Muscle of back (tissue), 13 donors: ENCODE results near the gene CNDP1. TPM values are rescaled to one million over a fixed set of nuclear protein-coding genes. Genes with fewer than 3 reads are reported as not detected.
A peak's percentile ranks its signal among the peaks of the same experiment; 100 is the strongest.
"Not testable (repeated sequence)": the region's sequence is repeated elsewhere in the genome, so short reads cannot be mapped to it uniquely, and the experiment has no call there.

Source experiments
- DNase-seq, 3 donors: peaks; one replicate each; pipeline versions ENCODE4 v3.0.0 to v3.0.0-alpha.2; 2013
- long read RNA-seq, 9 donors: transcript quantifications; one replicate each; lab custom pipeline, GENCODE V29; 2026
- polyA plus RNA-seq, 10 donors: library from polyadenylated mRNA; unstranded; fragments of 120-200 nt; gene quantifications; one replicate each; pipeline ENCODE4 v1.2.1, GENCODE V29; 2013; ENCODE audit not compliant: insufficient read length in 10 of 10

Gene CNDP1
- polyA plus RNA-seq = under 1 TPM in 8 of 10 donors, not detected in 2; 0.11 to 0.50 (median 0.20) TPM
- long read RNA-seq, donor 1 = 0 reads
- long read RNA-seq, donor 2 = 0 reads
- long read RNA-seq, donor 3 = 0 reads
- long read RNA-seq, donor 4 = 0 reads
- long read RNA-seq, donor 5 = 0 reads
- long read RNA-seq, donor 6 = 0 reads
- long read RNA-seq, donor 7 = 0 reads
- long read RNA-seq, donor 8 = 0 reads
- long read RNA-seq, donor 9 = 0 reads

- DNase-seq = no peak
Observed at GRCh38 chr18:74534150-74534969, at the start of gene CNDP1. CNDP1 (plus strand) TSS chr18:74534500; CDS start chr18:74534668, 168 bp downstream.

- DNase-seq = peak in 1 of 3 donors; percentile 37
Observed at GRCh38 chr18:74486119-74486849, 48.0 kb upstream of the CNDP1 start.

- no peak for DNase-seq
Observed at GRCh38 chr18:74488354-74488753, 45.9 kb upstream of the CNDP1 start.

GRCh38 chr18:74488864-74489263, 45.4 kb upstream of the CNDP1 start:
- DNase-seq = no peak

- DNase-seq = peak in 2 of 3 donors; percentile 47 to 75
Observed at GRCh38 chr18:74489676-74490075, 44.6 kb upstream of the CNDP1 start.

- no peak for DNase-seq
Observed at GRCh38 chr18:74492259-74492658, 42.0 kb upstream of the CNDP1 start.

- DNase-seq = peak in 2 of 3 donors; percentile 38 to 61
Observed at GRCh38 chr18:74493689-74494088, 40.6 kb upstream of the CNDP1 start.

GRCh38 chr18:74494514-74494913, 39.8 kb upstream of the CNDP1 start:
- no peak for DNase-seq

- DNase-seq = peak; percentile 99 to 100 (median 100)
Observed at GRCh38 chr18:74495581-74496507, 38.5 kb upstream of the CNDP1 start, which contains the start of gene CNDP2. CNDP2 (plus strand) TSS chr18:74496363; CDS start chr18:74499974, 3,611 bp downstream.

- DNase-seq = peak; percentile 36 to 89 (median 66)
Observed at GRCh38 chr18:74496508-74497323, 37.6 kb upstream of the CNDP1 start.

- no peak for DNase-seq
Observed at GRCh38 chr18:74497324-74497676, 37.0 kb upstream of the CNDP1 start.

GRCh38 chr18:74497778-74498177, 36.5 kb upstream of the CNDP1 start:
- DNase-seq = no peak

- peak in 1 of 3 donors; percentile 26 for DNase-seq
Observed at GRCh38 chr18:74498712-74499627, 35.3 kb upstream of the CNDP1 start.

GRCh38 chr18:74499633-74500032, 34.7 kb upstream of the CNDP1 start:
- DNase-seq = peak; percentile 31 to 90 (median 88)

- no peak for DNase-seq
Observed at GRCh38 chr18:74500372-74500771, 33.9 kb upstream of the CNDP1 start.

GRCh38 chr18:74500774-74501173, 33.5 kb upstream of the CNDP1 start:
- not testable (repeated sequence) for DNase-seq

GRCh38 chr18:74501386-74501785, 32.9 kb upstream of the CNDP1 start:
- no peak for DNase-seq

GRCh38 chr18:74503137-74503536, 31.2 kb upstream of the CNDP1 start:
- no peak for DNase-seq

GRCh38 chr18:74505776-74506175, 28.5 kb upstream of the CNDP1 start:
- no peak for DNase-seq
